Kidney (tissue), 14 donors: ENCODE data around the gene BTD. TPM values are rescaled to one million over a fixed set of nuclear protein-coding genes. Genes with fewer than 3 reads are reported as not detected.
"Not testable (repeated sequence)": the region's sequence is repeated elsewhere in the genome, so short reads cannot be mapped to it uniquely, and the experiment has no call there.

Experiments used
- DNase-seq, 5 donors: peaks; one replicate each; pipeline ENCODE4 v3.0.0-alpha.2; 2013 to 2020
- FAIRE-seq: peaks from 2 replicates; lab custom pipeline; 2012; peaks lifted over from hg19 to GRCh38; lab: Jason Lieb, UNC
- H3K27ac ChIP-seq, 2 donors: one replicate each; pipeline ENCODE4 v1.7.0; 2013; ENCODE audit warnings: low read depth in 2 of 2, low read length in 2 of 2, inconsistent platforms in 1 of 2
- H3K27me3 ChIP-seq: one replicate; pipeline ENCODE4 v1.7.1; 2013; ENCODE audit warnings: low read length, inconsistent platforms; ENCODE audit not compliant: control insufficient read depth, insufficient read depth
- H3K36me3 ChIP-seq, 3 donors: one replicate each; pipeline versions ENCODE4 v1.7.0 to v1.7.1; 2013; ENCODE audit warnings: low read length in 3 of 3, control low read depth in 1 of 3, inconsistent platforms in 1 of 3; ENCODE audit not compliant: insufficient read depth in 3 of 3, control insufficient read depth in 2 of 3
- H3K4me1 ChIP-seq, 3 donors: one replicate each; pipeline versions ENCODE4 v1.7.0 to v1.7.1; 2013; ENCODE audit warnings: low read length in 3 of 3, inconsistent platforms in 1 of 3, low read depth in 1 of 3; ENCODE audit not compliant: control insufficient read depth in 2 of 3, insufficient read depth in 2 of 3
- H3K4me3 ChIP-seq, 3 donors: one replicate each; pipeline versions ENCODE4 v1.7.0 to v1.8.1; 2013; ENCODE audit warnings: low read length in 3 of 3, control low read depth in 1 of 3, inconsistent platforms in 1 of 3
- H3K9ac ChIP-seq, 3 donors: one replicate each; pipeline versions ENCODE4 v1.7.0 to v1.7.1; 2013; ENCODE audit warnings: low read length in 3 of 3, control low read depth in 1 of 3, inconsistent platforms in 1 of 3
- H3K9me3 ChIP-seq, 3 donors: one replicate each; pipeline versions ENCODE4 v1.7.0 to v1.7.1; 2013; ENCODE audit warnings: low read length in 3 of 3, control low read depth in 1 of 3, inconsistent platforms in 1 of 3; ENCODE audit not compliant: control insufficient read depth in 2 of 3, insufficient read depth in 1 of 3
- intact Hi-C: fragments of 100-400 bp; cut with DNase I; formaldehyde crosslinking; loops from one replicate; pipeline ENCODE4 v1.11.1; 2022
- polyA plus RNA-seq: library from polyadenylated mRNA; stranded (reverse); fragments of 350-450 nt; fragmentation: Illumina TruSeq; extraction: RNeasy Lipid Tissue Mini Kit (QIAGEN cat#74804); gene quantifications from one replicate; pipeline ENCODE4 v1.2.3, GENCODE V29; 2014; ENCODE audit warnings: low read depth, low replicate concordance; ENCODE audit not compliant: insufficient read depth
- total RNA-seq: library from RNA; stranded (reverse); fragmentation: NEBNext Ultra II Directional; extraction: Animal tissue kit (Norgen Biotek cat#: 25700); gene quantifications from one replicate; pipeline ENCODE4 v1.2.1, GENCODE V29; 2021
- TF ChIP-seq, protein P1 (sequence below): IDR thresholded peaks from 3 replicates; pipeline ENCODE4 v1.5.1; 2012; ENCODE audit warnings: mild to moderate bottlenecking, moderate library complexity, borderline replicate concordance; ENCODE audit not compliant: insufficient read depth; ENCODE audit errors: extremely low read depth
- donor health status: control.
- donor health status: control.
- donor health status: control.
- donor health status: control.
- donor health status: control.
- donor health status: DM: yes; HTN: yes; CAD: no.
- donor health status: Normal renal cell carcinoma (clear cell type).

BTD gene
- total and polyA plus RNA-seq, 2 donors from 2014 or later = 22.7 to 37.2 TPM

DNA sequence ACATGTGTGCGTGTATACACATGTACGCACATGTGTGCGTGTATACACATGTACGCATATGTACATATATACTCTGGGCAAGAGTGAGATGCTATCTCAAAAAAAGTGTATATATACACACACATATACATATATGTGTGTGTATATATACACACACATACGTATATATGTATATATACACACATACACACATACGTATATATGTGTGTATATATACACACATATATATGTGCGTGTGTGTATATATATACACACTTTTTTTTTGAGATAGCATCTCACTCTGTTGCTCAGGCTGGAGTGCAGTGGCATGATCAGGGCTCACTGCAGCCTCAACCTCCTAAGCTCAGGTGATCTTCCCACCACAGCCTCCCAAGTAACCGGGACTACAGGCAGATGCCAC lies 8.6 kb upstream of the BTD start:
- intact Hi-C loops = no loop called here

DNA sequence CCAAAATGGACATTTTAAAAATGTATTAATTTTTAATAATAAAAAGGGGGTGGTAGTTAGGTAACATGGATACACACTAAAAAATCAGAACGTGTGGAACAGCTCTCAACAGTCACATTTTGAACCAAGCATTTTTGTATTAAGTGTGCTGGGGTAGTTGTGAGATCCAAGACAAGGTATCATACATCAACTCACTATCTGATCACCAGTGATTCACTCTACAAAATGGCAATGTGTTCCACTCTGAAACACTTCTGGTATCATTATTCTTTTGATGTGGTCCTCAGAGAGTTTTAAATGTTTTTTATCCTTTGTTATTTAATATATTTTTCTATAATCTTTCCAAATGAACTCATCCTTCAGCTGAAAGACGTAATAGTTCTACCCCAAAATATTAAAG lies 5.6 kb upstream of the BTD start:
- FAIRE-seq (no peak), DNase-seq (no peak)
- no peak overlapping the region for H3K27ac ChIP-seq
- no peak overlapping the region for H3K9ac ChIP-seq
- TF ChIP-seq, protein P1, sequence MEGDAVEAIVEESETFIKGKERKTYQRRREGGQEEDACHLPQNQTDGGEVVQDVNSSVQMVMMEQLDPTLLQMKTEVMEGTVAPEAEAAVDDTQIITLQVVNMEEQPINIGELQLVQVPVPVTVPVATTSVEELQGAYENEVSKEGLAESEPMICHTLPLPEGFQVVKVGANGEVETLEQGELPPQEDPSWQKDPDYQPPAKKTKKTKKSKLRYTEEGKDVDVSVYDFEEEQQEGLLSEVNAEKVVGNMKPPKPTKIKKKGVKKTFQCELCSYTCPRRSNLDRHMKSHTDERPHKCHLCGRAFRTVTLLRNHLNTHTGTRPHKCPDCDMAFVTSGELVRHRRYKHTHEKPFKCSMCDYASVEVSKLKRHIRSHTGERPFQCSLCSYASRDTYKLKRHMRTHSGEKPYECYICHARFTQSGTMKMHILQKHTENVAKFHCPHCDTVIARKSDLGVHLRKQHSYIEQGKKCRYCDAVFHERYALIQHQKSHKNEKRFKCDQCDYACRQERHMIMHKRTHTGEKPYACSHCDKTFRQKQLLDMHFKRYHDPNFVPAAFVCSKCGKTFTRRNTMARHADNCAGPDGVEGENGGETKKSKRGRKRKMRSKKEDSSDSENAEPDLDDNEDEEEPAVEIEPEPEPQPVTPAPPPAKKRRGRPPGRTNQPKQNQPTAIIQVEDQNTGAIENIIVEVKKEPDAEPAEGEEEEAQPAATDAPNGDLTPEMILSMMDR = no peak
- intact Hi-C loops = no loop called here
- H3K4me3 ChIP-seq = no peak overlapping the region
- H3K4me1 ChIP-seq = peaks cover 7 to 15% (median 9%) of the 10 kb centered on the region in 3 donors
- H3K36me3 ChIP-seq = peaks cover 9 to 17% (median 10%) of the 10 kb centered on the region in 3 donors
- no peaks in the 10 kb centered on the region for H3K27me3 ChIP-seq
- H3K9me3 ChIP-seq = no peaks in the 10 kb centered on the region

More for the DNA sequence above, 8.6 kb upstream of the BTD start:
- Histone ChIP-seq H3K9ac (no peak overlapping the region), H3K27ac (no peak overlapping the region), H3K9me3 (no peaks in the 10 kb centered on the region), H3K36me3 (peaks cover 4 to 15% (median 5%) of the 10 kb centered on the region in 3 donors), H3K4me3 (no peak overlapping the region), H3K27me3 (no peaks in the 10 kb centered on the region), H3K4me1 (no peaks in the 10 kb centered on the region)
- DNase-seq = no peak
- FAIRE-seq = no peak
- TF ChIP-seq, protein P1 = no peak

DNA sequence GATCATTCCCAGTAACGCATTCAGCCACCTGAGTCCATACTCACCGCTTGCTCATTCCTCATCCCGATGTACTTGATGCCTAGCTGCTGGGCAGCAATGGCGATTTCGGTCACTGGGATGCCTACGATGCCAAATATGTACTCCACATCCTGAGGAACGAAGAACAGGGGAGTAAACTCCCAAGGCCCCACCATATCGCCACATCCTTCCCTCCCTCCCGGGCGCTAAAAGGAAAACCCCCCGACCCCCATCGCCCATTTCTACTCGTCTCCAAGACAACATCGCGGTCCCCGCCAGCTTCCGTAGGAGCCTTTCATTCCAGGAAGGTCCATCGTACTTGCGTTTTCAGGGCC lies 523 bp upstream of the BTD start:
- Histone ChIP-seq H3K27ac (peak overlapping the region; percentile 79 to 90), H3K27me3 (no peaks in the 10 kb centered on the region), H3K9me3 (no peaks in the 10 kb centered on the region), H3K9ac (peak overlapping the region; percentile 86 to 98 (median 88)), H3K4me3 (peak overlapping the region; percentile 96 to 100 (median 98)), H3K4me1 (peaks cover 7 to 17% (median 13%) of the 10 kb centered on the region in 3 donors), H3K36me3 (peaks cover 8 to 17% (median 9%) of the 10 kb centered on the region in 3 donors)
- intact Hi-C loops = no loop called here
- FAIRE-seq = no peak
- TF ChIP-seq, protein P1 = no peak
- no peak for DNase-seq

DNA sequence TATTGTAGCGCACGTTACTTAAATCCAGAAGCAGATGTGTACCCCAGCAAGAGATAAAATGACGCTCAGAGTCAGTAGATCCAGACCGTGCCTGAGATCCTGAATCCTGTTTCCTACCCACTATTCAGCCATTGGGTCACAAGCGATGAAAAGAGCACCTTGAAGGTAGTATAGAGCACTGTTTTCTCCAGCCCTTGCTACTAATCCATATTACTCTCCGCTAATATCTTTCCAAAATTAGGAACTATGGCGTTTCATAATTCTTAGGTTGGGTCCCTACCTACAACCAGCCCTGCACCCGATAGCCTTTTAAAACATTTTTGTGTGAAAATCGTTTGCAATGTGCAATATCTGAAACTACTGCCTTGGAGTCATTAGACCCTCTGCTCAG lies 596 bp downstream of the BTD start:
- Histone ChIP-seq H3K27me3 (no peaks in the 10 kb centered on the region), H3K36me3 (peaks cover 8 to 17% (median 9%) of the 10 kb centered on the region in 3 donors), H3K9me3 (no peaks in the 10 kb centered on the region), H3K4me3 (peak overlapping the region; percentile 96 to 100 (median 98)), H3K4me1 (peaks cover 7 to 24% (median 16%) of the 10 kb centered on the region in 3 donors), H3K9ac (peak overlapping the region; percentile 77 to 98 (median 95)), H3K27ac (peak overlapping the region; percentile 79 to 90)
- no peak for DNase-seq
- intact Hi-C loops = no loop called here
- TF ChIP-seq, protein P1 = no peak
- no peak for FAIRE-seq

DNA sequence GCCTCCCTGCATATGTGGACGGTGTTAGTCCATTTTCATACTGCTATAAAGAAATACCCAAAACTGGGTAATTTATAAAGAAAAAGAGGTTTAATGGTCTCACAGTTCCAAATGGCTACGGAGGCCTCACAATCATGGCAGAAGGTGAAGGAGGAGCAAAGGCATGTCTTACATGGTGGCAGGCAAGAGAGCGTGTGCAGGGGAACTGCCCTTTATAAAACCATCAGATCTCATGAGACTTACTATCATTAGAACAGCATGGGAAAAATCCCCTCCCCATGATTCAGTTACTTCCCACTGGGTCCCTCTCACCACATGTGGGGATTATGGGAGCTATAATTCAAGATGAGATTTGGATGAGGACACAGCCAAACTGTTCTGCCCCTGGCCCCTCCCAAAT lies 1.3 kb downstream of the BTD start:
- Histone ChIP-seq H3K4me1 (peaks cover 7 to 30% (median 16%) of the 10 kb centered on the region in 3 donors), H3K4me3 (peak overlapping the region in 2 of 3 donors; percentile 96 to 100), H3K36me3 (peaks cover 8 to 17% (median 9%) of the 10 kb centered on the region in 3 donors)
- intact Hi-C loops, H3K9me3 ChIP-seq, H3K27ac ChIP-seq, H3K27me3 ChIP-seq, FAIRE-seq, DNase-seq, H3K9ac ChIP-seq: not testable (repeated sequence)

DNA sequence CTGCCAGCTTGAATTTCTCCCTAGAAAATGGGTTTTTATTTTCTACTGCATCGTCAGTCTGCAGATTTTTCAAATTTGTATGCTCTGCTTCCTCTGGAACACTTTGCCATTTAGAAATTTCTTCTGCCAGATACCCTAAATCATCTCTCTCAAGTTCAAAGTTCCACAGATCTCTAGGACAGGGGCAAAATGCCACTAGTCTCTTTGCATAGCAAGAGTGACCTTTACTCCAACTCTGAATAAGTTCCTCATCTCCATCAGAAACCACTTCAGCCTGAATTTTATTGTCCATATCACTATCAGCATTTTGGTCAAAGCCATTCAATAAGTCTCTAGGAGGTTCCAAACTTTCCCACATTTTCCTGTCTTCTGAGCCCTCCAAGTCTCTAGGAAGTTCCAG lies 3.0 kb downstream of the BTD start:
- H3K9me3 ChIP-seq, intact Hi-C loops, FAIRE-seq, H3K36me3 ChIP-seq, H3K27me3 ChIP-seq, DNase-seq, H3K4me3 ChIP-seq, H3K9ac ChIP-seq: not testable (repeated sequence)
- peak overlapping the region in 1 of 2 donors; percentile 7 for H3K27ac ChIP-seq
- H3K4me1 ChIP-seq = peaks cover 7 to 30% (median 20%) of the 10 kb centered on the region in 3 donors
